DLD1 (cell line): ENCODE results near the gene USP44.

Source experiments
- in situ Hi-C: cut with HindIII; loops from 2 replicates; pipeline ENCODE4 v1.10.0; 2017; ENCODE audit warnings: low sequenced_read_pairs

Gene USP44

GRCh38 chr12:95548539-95549391, 2.5 kb downstream of the USP44 start:
- in situ Hi-C loops, result loop anchor here (25.0 kb wide), 1 partner anchor 436 kb away; no protein-coding TSS in a partner anchor

- in situ Hi-C loops, result loop anchor here (25.0 kb wide), 1 partner anchor 436 kb away; no protein-coding TSS in a partner anchor
These were observed 3.2 kb downstream of the USP44 start for GRCh38 chr12:95548056-95548538.

GRCh38 chr12:95547522-95548055, 3.7 kb downstream of the USP44 start:
- in situ Hi-C loops, result loop anchor here (25.0 kb wide), 1 partner anchor 435 kb away; no protein-coding TSS in a partner anchor

- in situ Hi-C loops, result loop anchor here (25.0 kb wide), 1 partner anchor 434 kb away; no protein-coding TSS in a partner anchor
These were observed 4.8 kb downstream of the USP44 start for GRCh38 chr12:95546491-95546813.

GRCh38 chr12:95545731-95546490, 5.4 kb downstream of the USP44 start:
- in situ Hi-C loops, result loop anchor here (25.0 kb wide), 1 partner anchor 434 kb away; no protein-coding TSS in a partner anchor

GRCh38 chr12:95545303-95545702, 6.0 kb downstream of the USP44 start:
- in situ Hi-C loops, result loop anchor here (25.0 kb wide), 1 partner anchor 433 kb away; no protein-coding TSS in a partner anchor

GRCh38 chr12:95544756-95545155, 6.5 kb downstream of the USP44 start:
- in situ Hi-C loops, result loop anchor here (25.0 kb wide), 1 partner anchor 432 kb away; no protein-coding TSS in a partner anchor

- in situ Hi-C loops, result loop anchor here (25.0 kb wide), 1 partner anchor 431 kb away; no protein-coding TSS in a partner anchor
These were observed 8.0 kb downstream of the USP44 start for GRCh38 chr12:95543305-95543704.

GRCh38 chr12:95541436-95541835, 9.8 kb downstream of the USP44 start:
- in situ Hi-C loops, result loop anchor here (25.0 kb wide), 1 partner anchor 429 kb away; no protein-coding TSS in a partner anchor

GRCh38 chr12:95538656-95539055, 12.6 kb downstream of the USP44 start:
- in situ Hi-C loops, result loop anchor here (25.0 kb wide), 1 partner anchor 426 kb away; no protein-coding TSS in a partner anchor

GRCh38 chr12:95538006-95538405, 13.3 kb downstream of the USP44 start:
- in situ Hi-C loops, result loop anchor here (25.0 kb wide), 1 partner anchor 426 kb away; no protein-coding TSS in a partner anchor

- in situ Hi-C loops, result loop anchor here (25.0 kb wide), 1 partner anchor 422 kb away; no protein-coding TSS in a partner anchor
These were observed 17.3 kb downstream of the USP44 start for GRCh38 chr12:95533985-95534384.

GRCh38 chr12:95532851-95533250, 18.4 kb downstream of the USP44 start:
- in situ Hi-C loops, result loop anchor here (25.0 kb wide), 1 partner anchor 421 kb away; no protein-coding TSS in a partner anchor

- in situ Hi-C loops, result loop anchor here (25.0 kb wide), 1 partner anchor 417 kb away; no protein-coding TSS in a partner anchor
These were observed 21.5 kb downstream of the USP44 start for GRCh38 chr12:95529693-95530225.

GRCh38 chr12:95528431-95528830, 22.8 kb downstream of the USP44 start:
- in situ Hi-C loops, result loop anchor here (25.0 kb wide), 1 partner anchor 416 kb away; no protein-coding TSS in a partner anchor

GRCh38 chr12:95522692-95523091, 28.6 kb downstream of the USP44 start:
- in situ Hi-C loops, result no loop called here

GRCh38 chr12:95520816-95521215, 30.5 kb downstream of the USP44 start:
- in situ Hi-C loops, result no loop called here

GRCh38 chr12:95518944-95519343, 32.3 kb downstream of the USP44 start:
- in situ Hi-C loops, result no loop called here

GRCh38 chr12:95517246-95517645, 34.0 kb downstream of the USP44 start:
- in situ Hi-C loops, result no loop called here

GRCh38 chr12:95516757-95517156, 34.5 kb downstream of the USP44 start:
- in situ Hi-C loops, result no loop called here
